ENCODE data around the gene PITPNM3.
"Not testable (repeated sequence)": the region's sequence is repeated elsewhere in the genome, so short reads cannot be mapped to it uniquely, and the experiment has no call there.

The PITPNM3 gene

DNA sequence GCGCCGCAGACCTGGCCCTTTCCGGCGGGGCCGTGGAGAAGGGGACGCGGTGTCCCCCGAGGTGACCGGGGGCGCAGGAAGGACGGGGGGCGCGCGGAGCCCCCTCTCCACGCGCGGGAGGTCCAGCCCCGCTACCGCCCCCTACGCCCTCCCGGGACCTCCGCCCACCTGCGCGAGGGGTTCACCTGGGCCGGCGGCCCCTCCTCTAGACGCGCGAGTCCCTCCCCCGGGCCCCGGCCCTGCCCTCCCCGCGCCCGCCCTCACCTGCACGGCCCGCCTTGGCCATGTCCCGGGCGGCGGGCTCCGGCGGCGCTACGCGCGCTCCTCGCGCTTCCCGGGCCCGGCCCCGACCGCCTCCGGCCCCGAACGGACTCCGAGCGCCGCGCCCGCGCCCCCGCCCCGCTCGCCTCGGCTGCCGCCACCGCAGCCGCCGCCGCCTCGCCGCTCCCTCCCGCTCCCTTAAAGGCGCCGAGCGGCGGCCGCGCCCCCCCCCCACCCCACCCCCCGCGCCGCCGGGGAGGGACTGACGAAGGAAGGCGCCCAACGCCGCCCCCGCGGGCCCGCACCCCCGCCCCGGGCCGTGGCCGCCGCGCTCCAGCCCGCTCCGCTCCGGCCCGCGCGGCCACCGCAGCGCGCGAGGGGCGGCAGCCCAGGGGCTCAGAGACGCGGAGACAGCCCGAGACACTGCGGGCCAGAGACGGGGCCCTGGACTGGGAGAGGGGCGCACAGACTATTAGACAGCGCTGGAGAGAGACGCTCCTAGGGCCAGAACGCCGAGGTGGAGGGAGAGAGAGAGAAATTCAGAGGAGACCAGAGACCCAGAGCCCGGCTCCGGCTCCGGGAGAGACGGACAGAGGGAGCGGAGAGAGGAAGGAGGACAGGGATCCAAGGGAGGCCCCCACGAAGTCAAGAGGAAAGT, at the start of gene PITPNM3:
TSS of gene PITPNM3 (minus strand) at position 435 of the 919 bp plus-strand sequence. CDS start at position 286, 149 bp downstream.
- no peak for DNase-seq (ENCODE audit: low spot score)

- no peak for DNase-seq (ENCODE audit: low spot score)
These were observed 48.8 kb upstream of the PITPNM3 start for GRCh38 chr17:6605142-6605541.

DNA sequence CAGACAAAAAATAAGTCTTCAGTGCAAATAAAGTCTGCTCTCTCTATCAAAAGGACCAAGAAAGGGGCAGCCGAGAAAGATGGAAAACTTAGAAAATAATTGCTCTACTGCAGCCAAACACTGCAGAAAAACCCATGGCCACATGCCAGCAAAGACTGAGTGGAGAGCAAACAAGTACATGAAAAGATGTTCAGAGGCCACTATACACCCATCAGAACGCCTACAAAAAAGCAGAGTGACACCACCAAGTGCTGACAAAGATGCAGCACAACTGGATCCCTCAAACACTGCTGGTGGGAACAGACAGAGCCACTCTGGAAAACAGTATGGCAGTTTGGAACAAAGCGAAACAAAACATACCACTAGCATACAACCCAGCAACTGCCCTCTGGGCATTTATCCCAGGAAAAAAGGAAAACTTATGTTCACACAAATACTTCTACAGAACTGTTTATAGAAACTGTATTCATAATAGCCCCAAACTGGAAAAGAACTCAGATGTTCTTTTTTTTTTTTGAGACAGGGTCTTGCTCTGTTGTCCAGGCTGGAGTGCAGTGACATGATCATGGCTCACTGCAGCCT, 47.5 kb upstream of the PITPNM3 start:
- no peak for DNase-seq (ENCODE audit: low spot score)

- DNase-seq (ENCODE audit: low spot score), result no peak
These were observed 45.8 kb upstream of the PITPNM3 start for GRCh38 chr17:6602141-6602540.

- no peak for DNase-seq (ENCODE audit: low spot score)
These were observed 43.0 kb upstream of the PITPNM3 start for GRCh38 chr17:6599364-6599763.

GRCh38 chr17:6597727-6598126, 41.4 kb upstream of the PITPNM3 start:
- DNase-seq (ENCODE audit: low spot score), result no peak

DNA sequence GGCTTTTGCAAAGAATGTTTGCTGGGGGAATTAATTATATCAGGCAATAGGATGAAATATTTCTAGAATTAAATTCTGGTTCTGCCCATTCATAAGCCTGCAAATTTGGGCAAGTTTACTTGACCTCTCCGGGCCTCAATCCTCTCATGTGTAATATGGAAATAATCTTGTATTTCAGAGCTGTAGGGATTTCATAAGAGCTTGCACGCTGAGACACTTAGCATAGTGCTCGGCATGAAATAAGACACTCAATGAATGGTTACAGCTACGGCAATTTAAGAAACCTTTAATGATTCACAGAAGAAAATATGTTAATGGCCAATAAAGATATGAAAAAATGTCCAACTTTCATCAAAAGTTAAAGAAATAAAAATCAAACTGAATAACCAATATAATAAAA, 40.6 kb upstream of the PITPNM3 start:
- DNase-seq (ENCODE audit: low spot score), result no peak

- no peak for DNase-seq (ENCODE audit: low spot score)
These were observed 40.2 kb upstream of the PITPNM3 start for GRCh38 chr17:6596511-6596910.

GRCh38 chr17:6596081-6596480, 39.7 kb upstream of the PITPNM3 start:
- no peak for DNase-seq (ENCODE audit: low spot score)

- DNase-seq (ENCODE audit: low spot score), result not testable (repeated sequence)
These were observed 37.0 kb upstream of the PITPNM3 start for GRCh38 chr17:6593371-6593770.

- DNase-seq (ENCODE audit: low spot score), result no peak
These were observed 35.8 kb upstream of the PITPNM3 start for GRCh38 chr17:6592173-6592572.

DNA sequence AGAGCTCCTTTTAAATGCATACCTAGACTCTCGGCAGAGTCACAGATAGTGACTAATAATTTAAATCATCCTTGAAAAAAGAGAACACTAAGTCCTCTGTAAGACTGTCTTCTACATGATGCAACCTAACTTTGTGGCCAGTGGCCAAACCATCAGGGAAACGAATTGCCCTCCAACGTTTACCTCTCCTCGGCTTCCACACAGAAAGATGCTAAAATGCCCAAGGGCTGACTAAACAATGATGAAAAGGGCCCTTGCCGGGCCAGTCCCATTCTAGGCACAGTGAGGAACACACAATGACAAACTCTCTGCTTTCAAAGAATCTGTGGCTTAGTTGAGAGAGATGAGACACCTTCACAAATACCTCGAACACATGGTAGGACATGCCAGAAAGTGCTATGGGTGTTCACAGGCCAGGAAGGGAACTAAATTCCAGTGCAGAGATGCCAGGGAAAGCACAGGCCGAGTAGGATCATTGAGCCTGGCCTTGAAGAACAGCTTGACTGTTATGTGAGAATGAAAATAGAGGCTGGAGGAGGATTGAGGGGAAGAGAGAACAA, 35.3 kb upstream of the PITPNM3 start:
- no peak for DNase-seq (ENCODE audit: low spot score)

DNA sequence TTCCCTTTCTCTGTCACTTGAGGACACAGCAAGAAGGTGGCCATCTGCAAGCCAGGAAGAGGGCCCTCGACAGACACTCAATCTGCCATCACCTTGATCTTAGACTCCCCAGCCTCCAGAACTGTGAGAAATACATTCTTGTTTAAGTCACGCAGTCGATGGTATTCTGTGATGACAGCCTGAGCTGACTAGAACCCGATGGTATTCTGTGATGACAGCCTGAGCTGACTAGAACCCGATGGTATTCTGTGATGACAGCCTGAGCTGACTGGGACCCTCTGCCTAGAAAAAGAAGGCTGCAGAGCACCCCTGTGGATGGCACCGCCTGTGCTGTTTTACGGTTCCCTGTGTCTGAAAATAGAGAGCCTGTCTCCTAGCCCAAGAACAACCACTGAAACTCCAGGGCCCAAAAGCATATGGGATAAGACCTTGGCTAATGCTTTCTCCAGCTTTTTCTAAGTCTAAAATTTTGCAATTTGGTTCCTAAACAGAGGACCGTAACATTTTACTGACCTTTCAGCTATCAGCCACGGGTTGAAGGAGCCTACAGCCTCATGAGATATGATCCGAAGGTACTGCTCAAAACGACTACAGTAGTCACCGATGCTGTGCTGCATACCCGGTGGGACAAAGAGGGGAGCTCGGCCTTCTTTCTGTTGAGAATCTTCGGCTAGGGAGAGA, 33.1 kb upstream of the PITPNM3 start:
- no peak for DNase-seq (ENCODE audit: low spot score)

DNA sequence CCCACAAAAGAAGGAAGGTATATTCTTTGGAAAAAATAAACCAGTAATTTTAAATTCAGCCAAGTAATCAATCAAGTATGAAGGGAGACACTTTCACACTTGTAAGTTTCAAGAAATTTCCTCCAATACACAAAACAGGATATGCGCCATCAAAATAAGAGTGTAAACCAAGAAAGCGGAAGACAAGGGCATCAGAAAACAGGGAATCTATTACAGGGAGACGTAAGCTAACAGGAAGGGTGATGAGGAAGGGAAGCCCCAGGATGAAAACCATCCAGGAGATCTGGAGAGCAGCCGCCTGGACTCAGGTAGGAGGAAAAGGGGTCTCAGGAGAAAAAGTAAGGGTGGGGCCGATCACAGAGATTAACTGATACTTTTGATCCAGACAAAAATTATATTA, 31.8 kb upstream of the PITPNM3 start:
- DNase-seq (ENCODE audit: low spot score), result no peak

DNA sequence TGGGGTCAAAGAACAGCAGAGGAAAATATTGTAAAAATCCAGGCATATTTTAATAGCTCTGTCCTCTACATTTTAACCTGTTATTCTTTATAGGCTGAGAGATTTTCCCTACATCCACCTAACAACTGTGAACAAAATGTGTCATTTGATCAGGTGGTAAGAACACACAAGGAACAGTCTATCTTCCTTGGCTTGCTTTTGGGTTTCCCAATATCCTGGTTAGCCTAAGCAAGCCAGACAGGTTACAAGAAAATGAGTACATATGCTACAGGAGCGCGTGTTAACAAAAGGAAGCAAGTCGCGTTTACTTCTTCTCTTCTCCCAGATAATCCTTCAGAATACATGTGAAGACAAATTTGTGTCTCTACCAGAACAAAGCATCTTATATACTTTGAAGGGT, 31.0 kb upstream of the PITPNM3 start:
- DNase-seq (ENCODE audit: low spot score), result no peak

- no peak for DNase-seq (ENCODE audit: low spot score)
These were observed 27.1 kb upstream of the PITPNM3 start for GRCh38 chr17:6583411-6583810.

DNA sequence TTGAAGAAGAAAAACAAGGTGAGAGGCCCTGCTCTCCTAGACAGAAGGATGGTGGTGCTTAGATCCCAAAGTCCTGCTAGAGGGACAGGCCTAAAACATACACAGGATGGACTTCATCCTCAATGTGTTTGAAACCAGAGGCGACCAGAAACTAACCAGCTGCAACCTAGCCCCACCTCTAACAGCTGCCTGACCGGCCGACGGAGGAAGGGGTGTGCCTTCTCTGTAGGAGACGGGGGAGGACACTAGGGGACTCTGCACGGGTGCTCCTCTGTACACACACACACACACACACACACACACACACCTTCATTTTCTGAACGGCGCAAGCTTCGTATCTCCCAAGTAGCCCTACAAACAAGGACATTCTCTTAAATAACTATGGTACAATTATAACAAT, 24.3 kb upstream of the PITPNM3 start:
- no peak for DNase-seq (ENCODE audit: low spot score)

GRCh38 chr17:6578491-6578890, 22.1 kb upstream of the PITPNM3 start:
- DNase-seq (ENCODE audit: low spot score), result no peak

GRCh38 chr17:6577686-6578263, 21.4 kb upstream of the PITPNM3 start:
- no peak for DNase-seq (ENCODE audit: low spot score)

DNA sequence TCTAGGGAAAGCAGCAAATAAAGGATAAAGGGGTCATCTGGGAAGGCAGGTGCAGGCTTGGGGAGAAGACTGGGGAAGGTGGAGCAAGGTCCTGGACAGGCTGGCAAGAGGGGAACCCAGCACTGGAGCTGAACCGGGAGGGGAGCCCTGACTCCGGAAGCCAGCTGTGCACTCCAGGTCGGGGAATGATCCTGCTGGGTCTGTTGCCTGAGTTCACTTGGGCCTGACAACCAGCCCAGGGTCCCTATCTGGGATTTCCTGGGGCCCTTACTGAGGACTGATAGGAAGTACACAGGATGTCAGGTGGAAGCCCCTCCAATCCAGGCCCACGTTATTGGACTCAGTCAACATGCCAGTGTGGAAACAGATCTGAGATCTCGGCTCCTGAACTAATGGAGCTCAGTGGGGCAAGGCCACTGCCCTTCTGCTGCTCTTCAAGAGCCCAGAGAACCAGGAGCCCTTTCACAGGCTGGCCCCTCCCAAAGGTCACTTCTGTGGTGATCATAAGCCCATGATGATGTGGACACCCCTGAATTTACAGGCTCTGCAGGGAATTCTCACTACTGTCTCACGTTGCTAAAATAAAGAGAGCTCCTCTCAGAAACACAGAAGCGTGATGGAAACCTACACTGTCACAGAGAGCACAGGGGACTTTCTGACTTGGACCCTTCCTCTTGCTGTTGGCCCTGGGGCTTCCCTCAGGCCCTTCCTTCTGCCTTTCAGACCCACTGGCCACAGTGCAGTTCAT, 19.9 kb upstream of the PITPNM3 start:
- no peak for DNase-seq (ENCODE audit: low spot score)

DNA sequence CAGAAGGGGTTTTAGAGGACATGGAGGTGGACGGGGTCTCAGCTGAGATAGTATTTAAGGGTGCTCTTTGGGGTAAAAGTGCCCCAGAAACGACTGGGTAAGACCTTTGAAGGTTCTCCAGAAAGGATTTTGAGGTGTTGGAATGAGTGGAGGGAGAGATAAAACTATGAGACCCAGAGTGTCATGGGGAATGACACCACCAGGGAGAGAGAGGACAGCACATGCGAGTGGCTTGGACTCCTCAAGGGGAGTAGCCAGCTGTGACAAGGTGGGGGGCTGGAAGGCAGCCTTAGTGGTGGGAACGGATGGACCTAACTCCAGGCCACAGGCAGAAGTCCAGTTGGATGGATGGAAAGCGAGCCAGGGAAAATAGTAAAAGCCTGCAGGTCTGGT, 19.2 kb upstream of the PITPNM3 start:
- no peak for DNase-seq (ENCODE audit: low spot score)

Data from CD4-positive, alpha-beta T cell treated with Interleukin-2 at 100 ng/mL for 4 hours (primary cell).